ENCODE measurements around the gene GLMP.

- TF ChIP-seq POLR2AphosphoS5 (IDR thresholded peaks at IDR 0.05) (no peak), CTCF (IDR thresholded peaks at IDR 0.05) (no peak)
Observed at GRCh38 chr1:156281693-156282478, 13.6 kb downstream of the GLMP start.

Data from gastroesophageal sphincter (tissue), 3 donors.